Left lobe of liver (tissue), 2 donors: Measurements from ENCODE around the gene GCNT3. TPM values are rescaled to one million over a fixed set of nuclear protein-coding genes. Genes with fewer than 3 reads are reported as not detected.

ENCODE experiments used
- ATAC-seq: fragments of 200-7000 bp; cut with Tn5 transposase; one replicate; pipeline ENCODE4 v1.9.1; 2020; ENCODE audit warnings: mild to moderate bottlenecking, moderate library complexity
- DNase-seq: peaks from one replicate; pipeline ENCODE4 v3.0.0-alpha.2; 2020; ENCODE audit warnings: low spot score
- total RNA-seq: library from RNA; stranded (reverse); gene quantifications from one replicate; pipeline ENCODE4 v1.2.1, GENCODE V29; 2021
- donor health status: DM: no; HTN: no; CAD: no; lungs with moderate emphysema.
- donor health status: DM: no; HTN: yes; CAD: no.

GCNT3 gene, protein sequence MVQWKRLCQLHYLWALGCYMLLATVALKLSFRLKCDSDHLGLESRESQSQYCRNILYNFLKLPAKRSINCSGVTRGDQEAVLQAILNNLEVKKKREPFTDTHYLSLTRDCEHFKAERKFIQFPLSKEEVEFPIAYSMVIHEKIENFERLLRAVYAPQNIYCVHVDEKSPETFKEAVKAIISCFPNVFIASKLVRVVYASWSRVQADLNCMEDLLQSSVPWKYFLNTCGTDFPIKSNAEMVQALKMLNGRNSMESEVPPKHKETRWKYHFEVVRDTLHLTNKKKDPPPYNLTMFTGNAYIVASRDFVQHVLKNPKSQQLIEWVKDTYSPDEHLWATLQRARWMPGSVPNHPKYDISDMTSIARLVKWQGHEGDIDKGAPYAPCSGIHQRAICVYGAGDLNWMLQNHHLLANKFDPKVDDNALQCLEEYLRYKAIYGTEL
- total RNA-seq: 0.30 TPM

GRCh38 chr15:59611276-59612260 lies at the start of gene GCNT3:
Gene GCNT3 (plus strand): TSS chr15:59611783. CDS start chr15:59618239, 6,456 bp downstream.
- DNase-seq (no peak), ATAC-seq (peak; percentile 78)

GRCh38 chr15:59562448-59563186 lies 49.0 kb upstream of the GCNT3 start:
- ATAC-seq: no peak
- DNase-seq: no peak

GRCh38 chr15:59565299-59565698 lies 46.3 kb upstream of the GCNT3 start:
- no peak for ATAC-seq

GRCh38 chr15:59567324-59567723 lies 44.3 kb upstream of the GCNT3 start:
- ATAC-seq (no peak), DNase-seq (no peak)

More at GRCh38 chr15:59565299-59565698, 46.3 kb upstream of the GCNT3 start:
- DNase-seq: no peak

DNA sequence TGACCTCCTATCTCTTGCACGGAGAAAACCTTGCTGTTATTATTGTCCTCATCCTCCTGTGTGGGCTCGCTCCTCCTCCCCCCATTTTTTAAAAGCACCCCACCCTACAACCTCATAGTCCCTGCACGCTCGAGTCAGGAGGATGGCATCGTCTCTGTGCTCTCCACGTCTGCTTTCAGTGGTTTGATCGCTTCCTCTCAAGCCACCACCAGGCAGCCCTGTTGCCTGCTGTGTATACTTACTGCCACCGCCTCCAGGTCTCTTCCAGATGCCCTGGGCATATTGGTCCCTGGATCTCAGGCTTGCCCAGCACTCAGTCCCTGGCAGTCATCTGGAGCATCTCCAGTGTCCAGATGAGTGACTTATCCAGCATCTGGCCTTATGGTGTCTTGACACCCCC lies 42.1 kb upstream of the GCNT3 start:
- DNase-seq (no peak), ATAC-seq (no peak)

DNA sequence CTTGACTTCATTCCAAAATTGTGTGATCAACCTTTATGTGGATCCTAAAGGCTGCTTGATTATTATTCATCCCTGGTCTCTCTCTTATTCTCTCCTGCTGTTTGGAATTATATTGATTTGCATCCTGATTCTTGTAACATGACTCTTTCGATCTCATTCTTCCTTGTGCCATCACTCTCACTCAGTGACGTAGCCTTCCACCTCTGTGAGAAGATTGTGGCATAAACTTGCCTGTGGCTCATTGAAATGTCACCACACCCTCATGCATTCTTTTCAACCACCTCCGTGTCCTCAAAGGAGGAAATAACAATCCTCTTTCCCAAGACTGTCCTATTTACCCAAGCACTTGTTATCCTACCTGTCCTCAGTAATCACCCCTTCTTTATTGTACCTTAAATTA lies 41.3 kb upstream of the GCNT3 start:
- no peak for DNase-seq
- no peak for ATAC-seq

DNA sequence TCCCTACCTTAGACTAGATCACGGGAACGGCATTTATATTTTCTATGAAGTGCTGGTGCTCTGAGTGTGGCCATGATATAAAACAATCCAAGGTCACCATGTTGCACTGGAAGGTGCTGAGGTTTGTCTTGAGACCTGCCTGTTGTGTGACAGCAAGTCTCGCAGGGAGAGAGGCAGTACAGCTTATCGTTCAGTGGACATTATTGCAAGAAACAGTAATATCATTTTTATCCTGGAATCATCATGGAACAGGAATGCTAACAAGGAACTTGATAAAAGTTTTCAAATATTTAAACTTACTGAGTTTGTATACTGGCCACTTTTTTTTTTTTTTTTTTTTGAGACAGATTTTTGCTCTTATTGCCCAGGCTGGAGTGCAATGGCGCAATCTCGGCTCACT lies 40.0 kb upstream of the GCNT3 start:
- no peak for ATAC-seq
- DNase-seq: no peak

DNA sequence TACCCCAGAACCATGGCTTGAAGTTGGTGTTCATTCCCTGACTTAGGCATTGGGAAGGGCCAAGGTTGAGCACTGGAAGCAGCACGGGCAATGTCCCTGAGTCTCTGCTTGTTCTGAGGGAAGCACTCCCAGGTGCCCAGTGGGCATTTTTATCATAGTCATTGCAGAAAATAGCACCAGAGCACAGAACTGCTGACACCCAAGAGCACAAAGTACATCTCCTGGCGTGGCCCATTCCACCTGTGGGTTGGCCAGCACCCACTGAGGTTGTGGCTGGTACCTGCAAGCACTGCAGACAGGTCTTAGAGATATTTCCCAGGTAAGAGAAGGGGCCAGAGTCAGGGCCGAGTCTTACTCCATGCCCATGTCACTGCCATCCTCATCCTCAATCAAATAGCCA lies 28.5 kb upstream of the GCNT3 start:
- ATAC-seq: no peak
- DNase-seq: no peak

GRCh38 chr15:59587085-59587826 lies 24.3 kb upstream of the GCNT3 start:
- DNase-seq: no peak
- ATAC-seq: no peak

- ATAC-seq (no peak), DNase-seq (no peak)
Observed at GRCh38 chr15:59590027-59590426, 21.6 kb upstream of the GCNT3 start.

- DNase-seq (no peak), ATAC-seq (no peak)
Observed at GRCh38 chr15:59591356-59591755, 20.2 kb upstream of the GCNT3 start.

- ATAC-seq (no peak), DNase-seq (no peak)
Observed at GRCh38 chr15:59594493-59594942, 17.1 kb upstream of the GCNT3 start.

DNA sequence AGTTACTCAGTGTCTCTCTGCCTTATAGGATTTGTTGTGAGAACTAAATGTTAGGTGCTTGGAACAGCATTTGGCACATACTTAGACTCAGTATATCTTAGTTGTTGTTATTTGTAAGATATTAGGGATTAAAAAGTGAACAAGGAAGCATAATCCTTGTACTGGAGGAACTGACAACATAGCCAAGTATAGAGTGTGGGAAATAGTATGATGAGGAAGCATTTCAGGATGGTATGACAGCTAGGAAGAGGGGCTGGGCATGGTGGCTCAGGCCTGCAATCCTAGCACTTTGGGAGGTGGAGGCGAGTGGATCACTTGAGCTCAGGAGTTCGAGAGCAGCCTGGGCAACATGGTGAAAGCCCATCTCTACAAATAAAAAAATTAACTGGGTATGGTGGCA lies 16.6 kb upstream of the GCNT3 start:
- DNase-seq: no peak
- no peak for ATAC-seq

- no peak for ATAC-seq
- no peak for DNase-seq
Observed at GRCh38 chr15:59595434-59595915, 16.1 kb upstream of the GCNT3 start.

DNA sequence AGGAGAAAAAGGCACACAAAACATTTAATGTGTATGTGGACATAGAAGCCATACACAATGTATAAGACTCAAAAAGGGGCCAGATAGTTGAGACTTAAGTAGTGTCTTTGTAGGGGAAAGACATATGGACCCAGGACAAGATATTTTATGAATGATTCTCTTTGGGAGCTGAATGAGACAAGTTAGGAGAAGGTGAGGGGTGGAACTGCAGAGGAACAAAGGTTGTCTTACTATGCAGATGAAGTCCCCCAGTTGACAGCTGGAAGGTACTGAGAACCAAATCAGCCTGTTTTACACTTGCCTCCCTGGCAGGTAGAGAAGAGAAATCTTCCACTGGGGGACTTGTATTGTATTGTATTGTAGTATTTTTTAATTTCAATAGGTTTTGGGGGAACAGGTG lies 14.9 kb upstream of the GCNT3 start:
- ATAC-seq (no peak), DNase-seq (no peak)

DNA sequence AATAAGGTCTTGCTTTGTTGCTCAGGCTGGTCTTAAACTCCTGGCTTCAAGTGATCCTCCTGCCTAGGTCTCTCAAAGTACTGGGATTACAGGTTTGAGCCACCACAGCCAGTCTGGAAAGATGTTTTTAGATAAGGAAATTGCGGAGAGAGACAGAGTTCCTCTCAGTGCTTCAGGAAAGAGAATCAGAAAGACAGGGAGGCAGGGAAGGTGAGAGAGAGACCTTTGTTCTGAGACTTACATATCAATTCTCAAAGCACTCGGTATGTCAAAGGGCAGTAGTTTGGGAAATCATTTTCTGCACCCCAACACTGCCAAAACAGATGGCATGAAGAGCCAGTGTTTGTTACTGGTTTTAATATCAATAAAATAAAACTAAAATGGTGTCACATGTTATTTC lies 13.1 kb upstream of the GCNT3 start:
- no peak for ATAC-seq
- no peak for DNase-seq

- no peak for DNase-seq
- ATAC-seq: no peak
Observed at GRCh38 chr15:59605994-59606393, 5.6 kb upstream of the GCNT3 start.

GRCh38 chr15:59609730-59610712 lies 1.6 kb upstream of the GCNT3 start:
- no peak for ATAC-seq
- no peak for DNase-seq

GRCh38 chr15:59614153-59614552 lies 2.6 kb downstream of the GCNT3 start:
- ATAC-seq (no peak), DNase-seq (no peak)
